Fibroblast of lung (primary cell): ENCODE data around the gene ABI3. TPM values are rescaled to one million over a fixed set of nuclear protein-coding genes. Genes with fewer than 3 reads are reported as not detected.
"Not testable (repeated sequence)": the region's sequence is repeated elsewhere in the genome, so short reads cannot be mapped to it uniquely, and the experiment has no call there.

ENCODE experiments used
- DNase-seq, 2 donors: peaks; one replicate each; pipeline versions ENCODE4 v3.0.0 to v3.0.0-alpha.2; 2010; ENCODE audit warnings: low read depth in 2 of 2
- H2AFZ ChIP-seq: 2 replicates; pipeline ENCODE4 v1.5.1; 2012; ENCODE audit warnings: low read length, control low read depth, inconsistent platforms
- H3K27ac ChIP-seq: 2 replicates; pipeline ENCODE4 v1.5.1; 2011; ENCODE audit warnings: low read length, control low read depth; ENCODE audit not compliant: insufficient read depth
- H3K27me3 ChIP-seq: 2 replicates; pipeline ENCODE4 v1.5.1; 2011; ENCODE audit warnings: mild to moderate bottlenecking, low read length; ENCODE audit not compliant: control insufficient read depth, insufficient read depth
- H3K36me3 ChIP-seq: 2 replicates; pipeline ENCODE4 v1.5.1; 2011; ENCODE audit warnings: low read length; ENCODE audit not compliant: control insufficient read depth, insufficient read depth
- H3K4me1 ChIP-seq: 2 replicates; pipeline ENCODE4 v1.5.1; 2011; ENCODE audit warnings: low read length; ENCODE audit not compliant: control insufficient read depth, insufficient read depth; ENCODE audit errors: extremely low read depth
- H3K4me2 ChIP-seq: 2 replicates; pipeline ENCODE4 v1.5.1; 2011; ENCODE audit warnings: low read length, control low read depth; ENCODE audit not compliant: insufficient read depth; ENCODE audit errors: extremely low read depth
- H3K4me3 ChIP-seq, 4 experiments: fragments of 200-600 bp in 1 of 4; sonication (generic) in 1 of 4; replicated peaks in 1 of 4; 2 replicates each; pipeline ENCODE4 v1.5.1; 2011 to 2016; ENCODE audit warnings: low read length in 4 of 4, low read depth in 3 of 4, mild to moderate bottlenecking in 3 of 4, control low read depth in 2 of 4, inconsistent platforms in 1 of 4, mixed read lengths in 1 of 4; ENCODE audit not compliant: insufficient read depth in 1 of 4; ENCODE audit errors: control extremely low read depth in 1 of 4
- H3K79me2 ChIP-seq: 2 replicates; pipeline ENCODE4 v1.5.1; 2012; ENCODE audit warnings: mild to moderate bottlenecking, low read length, inconsistent platforms; ENCODE audit not compliant: control insufficient read depth, insufficient read depth
- H3K9ac ChIP-seq: 2 replicates; pipeline ENCODE4 v1.5.1; 2011; ENCODE audit warnings: mild to moderate bottlenecking, low read length, control low read depth; ENCODE audit not compliant: insufficient read depth
- H3K9me3 ChIP-seq: 2 replicates; pipeline ENCODE4 v1.5.1; 2012; ENCODE audit warnings: low read depth, low read length; ENCODE audit not compliant: control insufficient read depth, insufficient read depth
- H4K20me1 ChIP-seq: 2 replicates; pipeline ENCODE4 v1.5.1; 2011; ENCODE audit warnings: low read length; ENCODE audit not compliant: control insufficient read depth, insufficient read depth; ENCODE audit errors: extremely low read depth
- EZH2 ChIP-seq: IDR thresholded peaks from 2 replicates; pipeline ENCODE4 v1.5.1; 2012; ENCODE audit warnings: low read length, control low read depth, mild to moderate bottlenecking; ENCODE audit errors: missing control alignments
- polyA plus RNA-seq, 2 donors: library from polyadenylated mRNA; depleted of rRNA in 1 of 2; stranded (reverse) in 1 of 2; unstranded in 1 of 2; fragments of >200 nt; gene quantifications; 2 replicates each; pipeline ENCODE4 v1.2.1, GENCODE V29; 2011 to 2012; ENCODE audit warnings: missing spikeins in 1 of 2
- total RNA-seq: library from RNA; depleted of rRNA; stranded (reverse); fragments of >200 nt; gene quantifications from 2 replicates; pipeline ENCODE4 v1.2.1, GENCODE V29; 2014
- TF ChIP-seq, protein P1 (sequence below), 2 donors: IDR thresholded peaks in 1 of 2; conservative IDR thresholded peaks in 1 of 2; 1 replicate in 1 of 2; 2 replicates in 1 of 2; pipeline ENCODE4 v1.5.1; 2011 to 2012; ENCODE audit warnings: low read length in 2 of 2, control low read depth in 1 of 2, inconsistent platforms in 1 of 2, low read depth in 1 of 2, mild to moderate bottlenecking in 1 of 2

ABI3 gene
- total and polyA plus RNA-seq, 2 donors (not counting 1 experiment from before 2014, with no cell fraction given): 1.3 TPM; not detected in 1

DNA sequence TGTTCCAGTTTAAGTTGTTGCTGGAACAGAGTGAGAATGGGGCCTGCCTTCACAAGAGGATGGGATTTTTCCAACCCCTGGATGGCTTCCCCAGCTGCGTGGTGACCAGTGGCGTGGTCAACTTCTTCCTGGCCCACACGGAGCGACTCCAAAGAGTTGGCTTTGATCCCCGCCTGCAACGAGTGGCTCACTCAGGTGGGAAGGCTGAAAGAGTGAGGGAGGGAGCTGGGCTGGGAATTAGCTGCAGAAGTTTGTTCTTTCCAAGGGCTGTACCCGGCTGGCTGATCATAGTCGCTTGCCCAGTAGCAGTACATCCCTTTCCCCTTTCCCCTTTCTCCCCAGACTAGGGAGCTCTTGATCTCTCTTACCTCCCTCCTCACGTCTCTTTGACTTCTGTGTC is 41.8 kb upstream of the ABI3 start:
- Histone ChIP-seq H3K79me2 (no peaks in the 10 kb centered on the region), H3K9ac (no peak overlapping the region), H4K20me1 (no peaks in the 10 kb centered on the region), H3K4me2 (no peak overlapping the region), H2AFZ (no peak overlapping the region), H3K4me3 (no peak overlapping the region), H3K4me1 (no peaks in the 10 kb centered on the region), H3K9me3 (no peaks in the 10 kb centered on the region), H3K36me3 (no peaks in the 10 kb centered on the region), H3K27ac (no peak overlapping the region), H3K27me3 (peaks cover 6% of the 10 kb centered on the region)
- no peak for DNase-seq
- no peak for TF ChIP-seq EZH2
- TF ChIP-seq, protein P1, sequence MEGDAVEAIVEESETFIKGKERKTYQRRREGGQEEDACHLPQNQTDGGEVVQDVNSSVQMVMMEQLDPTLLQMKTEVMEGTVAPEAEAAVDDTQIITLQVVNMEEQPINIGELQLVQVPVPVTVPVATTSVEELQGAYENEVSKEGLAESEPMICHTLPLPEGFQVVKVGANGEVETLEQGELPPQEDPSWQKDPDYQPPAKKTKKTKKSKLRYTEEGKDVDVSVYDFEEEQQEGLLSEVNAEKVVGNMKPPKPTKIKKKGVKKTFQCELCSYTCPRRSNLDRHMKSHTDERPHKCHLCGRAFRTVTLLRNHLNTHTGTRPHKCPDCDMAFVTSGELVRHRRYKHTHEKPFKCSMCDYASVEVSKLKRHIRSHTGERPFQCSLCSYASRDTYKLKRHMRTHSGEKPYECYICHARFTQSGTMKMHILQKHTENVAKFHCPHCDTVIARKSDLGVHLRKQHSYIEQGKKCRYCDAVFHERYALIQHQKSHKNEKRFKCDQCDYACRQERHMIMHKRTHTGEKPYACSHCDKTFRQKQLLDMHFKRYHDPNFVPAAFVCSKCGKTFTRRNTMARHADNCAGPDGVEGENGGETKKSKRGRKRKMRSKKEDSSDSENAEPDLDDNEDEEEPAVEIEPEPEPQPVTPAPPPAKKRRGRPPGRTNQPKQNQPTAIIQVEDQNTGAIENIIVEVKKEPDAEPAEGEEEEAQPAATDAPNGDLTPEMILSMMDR (conservative IDR thresholded peaks at IDR 0.05 in 1 of 2, IDR thresholded peaks at IDR 0.05 in 1 of 2; ENCODE audit: low read depth in 1 of 2, low read length in 2 of 2): no peak

DNA sequence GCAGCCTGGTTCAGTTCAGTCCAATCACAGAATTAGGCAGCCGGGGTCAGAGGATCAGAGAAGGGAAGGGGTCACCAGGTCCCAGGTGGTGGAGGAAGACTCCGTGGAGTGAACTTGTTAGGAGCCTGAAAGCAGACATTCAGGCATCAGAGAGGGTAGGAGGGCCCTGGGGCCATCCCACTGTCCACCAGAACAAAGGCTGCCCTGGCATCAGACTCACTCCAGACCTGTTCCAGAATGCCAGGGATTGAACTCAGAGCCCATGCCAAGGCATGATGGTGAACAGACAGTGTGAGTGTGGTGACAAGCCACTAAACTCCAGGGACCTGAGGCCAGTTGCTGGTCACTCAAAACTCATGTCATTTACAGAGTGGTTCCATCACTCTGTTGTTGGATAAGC is 40.3 kb upstream of the ABI3 start:
- Histone ChIP-seq H3K9me3 (no peaks in the 10 kb centered on the region), H3K4me1 (no peaks in the 10 kb centered on the region), H3K36me3 (no peaks in the 10 kb centered on the region), H4K20me1 (no peaks in the 10 kb centered on the region), H3K9ac (no peak overlapping the region), H3K27me3 (peaks cover 6% of the 10 kb centered on the region), H3K4me2 (no peak overlapping the region), H2AFZ (no peak overlapping the region), H3K27ac (no peak overlapping the region), H3K4me3 (no peak overlapping the region), H3K79me2 (no peaks in the 10 kb centered on the region)
- TF ChIP-seq EZH2: no peak
- TF ChIP-seq, protein P1 (conservative IDR thresholded peaks at IDR 0.05 in 1 of 2, IDR thresholded peaks at IDR 0.05 in 1 of 2; ENCODE audit: low read depth in 1 of 2, low read length in 2 of 2): no peak
- DNase-seq: no peak

DNA sequence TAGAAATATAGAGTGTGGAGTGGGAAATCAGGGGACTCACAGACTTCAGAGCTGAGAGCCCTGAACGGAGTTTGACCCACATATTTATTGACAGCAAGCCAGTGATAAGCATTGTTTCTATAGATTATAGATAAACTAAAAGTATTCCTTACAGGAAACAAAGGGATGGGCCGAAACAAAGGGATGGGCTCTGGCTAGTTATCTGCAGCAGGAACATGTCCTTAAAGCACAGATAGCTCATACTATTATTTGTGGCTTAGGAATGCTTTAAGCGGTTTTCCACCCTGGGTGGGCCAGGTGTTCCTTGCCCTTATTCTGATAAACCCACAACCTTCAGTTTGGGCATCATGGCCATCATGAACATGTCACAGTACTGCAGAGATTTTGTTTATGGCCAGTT is 39.8 kb upstream of the ABI3 start:
- not testable (repeated sequence) for H3K9me3 ChIP-seq

DNA sequence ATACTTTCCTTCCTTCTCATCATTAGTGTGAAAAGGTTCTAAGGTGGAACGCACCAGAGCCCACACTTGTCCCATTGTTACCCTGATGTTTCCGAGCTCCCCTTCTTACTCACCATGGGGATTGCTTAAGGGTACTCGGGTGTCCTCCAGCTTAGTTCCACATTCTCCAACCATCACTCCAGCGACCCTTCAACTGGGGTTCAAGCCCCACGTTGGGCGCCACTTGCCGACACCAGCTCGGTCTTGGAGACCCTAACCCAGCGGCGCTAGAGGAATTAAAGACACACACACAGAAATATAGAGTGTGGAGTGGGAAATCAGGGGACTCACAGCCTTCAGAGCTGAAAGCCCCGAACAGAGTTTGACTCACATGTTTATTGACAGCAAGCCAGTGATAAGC is 34.5 kb upstream of the ABI3 start:
- H3K9me3 ChIP-seq, H4K20me1 ChIP-seq, DNase-seq, H3K79me2 ChIP-seq, H2AFZ ChIP-seq, H3K36me3 ChIP-seq, H3K4me1 ChIP-seq, H3K4me2 ChIP-seq, H3K27me3 ChIP-seq, H3K9ac ChIP-seq, H3K4me3 ChIP-seq, H3K27ac ChIP-seq: not testable (repeated sequence)

More for the DNA sequence above, 39.8 kb upstream of the ABI3 start:
- H4K20me1 ChIP-seq, H3K27ac ChIP-seq, H3K4me1 ChIP-seq, DNase-seq, H3K4me2 ChIP-seq, H3K36me3 ChIP-seq, H2AFZ ChIP-seq, H3K27me3 ChIP-seq, H3K9ac ChIP-seq, H3K79me2 ChIP-seq, H3K4me3 ChIP-seq: not testable (repeated sequence)
